GM23338 (cell line): ENCODE measurements around the gene CCDC106. TPM values are rescaled to one million over a fixed set of nuclear protein-coding genes. Genes with fewer than 3 reads are reported as not detected.

Experiments used
- ATAC-seq: fragments of 200-7000 bp; cut with Tn5 transposase; 3 replicates; pipeline ENCODE4 v1.9.1; 2020
- DNase-seq: peaks from one replicate; pipeline ENCODE4 v3.0.0-alpha.2; 2015; ENCODE audit warnings: low spot score
- H2AFZ ChIP-seq: fragments of 200-600 bp; sonication (generic); 2 replicates; pipeline ENCODE4 v1.8.0; 2016; ENCODE audit warnings: antibody characterized with exemption, mild to moderate bottlenecking, moderate library complexity
- H3F3A ChIP-seq: fragments of 200-600 bp; sonication (generic); replicated peaks from 2 replicates; pipeline ENCODE4 v1.8.0; 2017; ENCODE audit warnings: antibody characterized with exemption, mixed run types, low read depth
- H3K27ac ChIP-seq: fragments of 200-600 bp; sonication (generic); 2 replicates; pipeline ENCODE4 v1.6.1; 2016; ENCODE audit warnings: low read depth
- H3K27me3 ChIP-seq: fragments of 200-600 bp; sonication (generic); 2 replicates; pipeline ENCODE4 v1.8.0; 2016; ENCODE audit warnings: mild to moderate bottlenecking, mixed run types, moderate library complexity; ENCODE audit not compliant: insufficient read depth
- H3K36me3 ChIP-seq: fragments of 200-600 bp; sonication (generic); 2 replicates; pipeline ENCODE4 v1.8.0; 2016; ENCODE audit warnings: mild to moderate bottlenecking; ENCODE audit not compliant: insufficient read depth
- H3K4me1 ChIP-seq: fragments of 200-600 bp; sonication (generic); 2 replicates; pipeline ENCODE4 v1.8.0; 2016; ENCODE audit warnings: mild to moderate bottlenecking, moderate library complexity; ENCODE audit not compliant: insufficient read depth
- H3K4me2 ChIP-seq: fragments of 200-600 bp; sonication (generic); 2 replicates; pipeline ENCODE4 v1.7.1; 2017; ENCODE audit warnings: mixed run types
- H3K4me3 ChIP-seq: fragments of 200-600 bp; sonication (generic); 2 replicates; pipeline ENCODE4 v1.6.1; 2016; ENCODE audit warnings: mixed run types
- H3K79me2 ChIP-seq: fragments of 200-600 bp; sonication (generic); replicated peaks from 2 replicates; pipeline ENCODE4 v1.8.0; 2017; ENCODE audit warnings: mild to moderate bottlenecking; ENCODE audit not compliant: insufficient read depth
- H3K9me2 ChIP-seq: fragments of 200-600 bp; sonication (generic); 2 replicates; pipeline ENCODE4 v1.8.0; 2017; ENCODE audit not compliant: insufficient read depth
- H4K20me1 ChIP-seq: fragments of 200-600 bp; sonication (generic); replicated peaks from 2 replicates; pipeline ENCODE4 v1.8.0; 2017; ENCODE audit warnings: mild to moderate bottlenecking; ENCODE audit not compliant: insufficient read depth
- H3K27ac Mint-ChIP-seq: 2 replicates; pipeline ENCODE4 v1.8.0; 2020; ENCODE audit warnings: inconsistent platforms, mild to moderate bottlenecking, moderate library complexity, mixed read lengths
- H3K27me3 Mint-ChIP-seq: 3 replicates; pipeline ENCODE4 v1.8.0; 2022; ENCODE audit warnings: low read depth, mild to moderate bottlenecking, moderate library complexity, mixed read lengths, inconsistent platforms; ENCODE audit not compliant: insufficient read depth, poor library complexity
- H3K36me3 Mint-ChIP-seq: 3 replicates; pipeline ENCODE4 v1.8.0; 2021; ENCODE audit warnings: low read depth, mild to moderate bottlenecking, inconsistent platforms, moderate library complexity, mixed read lengths
- H3K4me1 Mint-ChIP-seq: 3 replicates; pipeline ENCODE4 v1.8.0; 2020; ENCODE audit warnings: mild to moderate bottlenecking, inconsistent platforms, mixed read lengths
- H3K4me3 Mint-ChIP-seq: 3 replicates; pipeline ENCODE4 v1.8.0; 2021; ENCODE audit warnings: moderate library complexity, mild to moderate bottlenecking, inconsistent platforms, mixed read lengths
- H3K9me3 Mint-ChIP-seq: 3 replicates; pipeline ENCODE4 v1.8.0; 2020; ENCODE audit warnings: moderate library complexity, mild to moderate bottlenecking, inconsistent platforms, mixed read lengths
- CREB1 ChIP-seq: fragments of 250-450 bp; sonication (Bioruptor Pico); IDR thresholded peaks from 2 replicates; pipeline ENCODE4 v1.5.0; 2020; ENCODE audit warnings: low read depth, mild to moderate bottlenecking, moderate library complexity
- EZH2phosphoT487 ChIP-seq: fragments of 200-600 bp; sonication (generic); IDR thresholded peaks from one replicate; pipeline ENCODE4 v1.8.1; 2018; ENCODE audit warnings: antibody characterized with exemption; ENCODE audit not compliant: unreplicated experiment
- JUNB ChIP-seq: IDR thresholded peaks from one replicate; pipeline ENCODE4 v1.6.1; 2016; ENCODE audit warnings: antibody characterized with exemption; ENCODE audit not compliant: unreplicated experiment
- STAT1 ChIP-seq: IDR thresholded peaks from one replicate; pipeline ENCODE4 v1.6.1; 2016; ENCODE audit warnings: antibody characterized with exemption; ENCODE audit not compliant: unreplicated experiment
- ZNF331 ChIP-seq: fragments of 250-450 bp; sonication (Bioruptor Pico); IDR thresholded peaks from 2 replicates; pipeline ENCODE4 v1.5.0; 2020; ENCODE audit warnings: low read depth, mild to moderate bottlenecking, moderate library complexity
- polyA plus RNA-seq: library from polyadenylated mRNA; unstranded; fragments of >200 nt; fragmentation: Nextera tagmentation; extraction: Ambion mirVana; gene quantifications from 2 replicates; pipeline ENCODE4 v1.2.1, GENCODE V29; 2016
- total RNA-seq: library from RNA; depleted of rRNA; stranded (reverse); fragments of >200 nt; shearing (Covaris generic); gene quantifications from 2 replicates; pipeline ENCODE4 v1.2.3, GENCODE V29; 2014
- TF ChIP-seq, protein P1 (sequence below), 2 experiments: fragments of 200-600 bp in 1 of 2; sonication (generic) in 1 of 2; conservative IDR thresholded peaks; 2 replicates each; pipeline versions ENCODE4 v1.5.1 to v1.6.1; 2016 to 2017; ENCODE audit warnings: antibody characterized with exemption in 2 of 2, low read depth in 2 of 2, mild to moderate bottlenecking in 2 of 2, moderate library complexity in 1 of 2
- TF ChIP-seq, protein P2 (sequence below): IDR thresholded peaks from one replicate; pipeline ENCODE4 v1.6.1; 2018; ENCODE audit warnings: antibody characterized with exemption; ENCODE audit not compliant: unreplicated experiment

CCDC106 gene
- total and polyA plus RNA-seq, 2 experiments from 2014 or later: 12.0 to 17.6 TPM

DNA sequence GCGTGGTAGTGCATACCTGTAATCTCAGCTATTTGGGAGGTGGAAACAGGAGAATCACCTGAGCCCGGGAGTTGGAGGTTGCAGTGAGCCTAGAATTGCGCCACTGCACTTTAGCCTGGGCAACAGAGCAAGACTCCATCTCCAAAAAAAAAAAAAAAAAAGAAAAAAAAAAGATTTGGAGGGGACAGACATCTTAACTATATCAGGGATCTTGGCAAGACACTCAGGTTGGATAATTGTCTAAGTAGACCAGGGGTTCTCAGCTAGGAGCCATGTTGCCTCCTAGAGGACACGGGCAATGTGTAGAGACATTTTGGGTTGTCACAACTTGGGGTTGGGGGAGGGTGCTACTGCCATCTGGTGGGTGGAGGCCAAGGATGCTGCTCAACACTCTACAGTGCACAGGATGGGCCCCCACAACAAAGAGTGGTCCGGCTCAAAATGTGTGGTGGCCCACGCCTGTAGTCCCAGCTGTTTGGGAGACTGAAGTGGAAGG, 9.1 kb upstream of the CCDC106 start:
- peak overlapping the region; percentile 53; the same call in 2 of the 3 replicates for H3K4me3 Mint-ChIP-seq
- H3K9me3 Mint-ChIP-seq: peaks cover 11% of the 10 kb centered on the region
- H3K27me3 Mint-ChIP-seq: peaks cover 34% of the 10 kb centered on the region
- no peak overlapping the region for H2AFZ ChIP-seq
- H3K4me2 ChIP-seq: no peak overlapping the region
- H3K27ac ChIP-seq: no peak overlapping the region
- H3K36me3 Mint-ChIP-seq: peaks cover 23% of the 10 kb centered on the region
- H3K4me1 ChIP-seq: peaks cover 9% of the 10 kb centered on the region
- H3K36me3 ChIP-seq: no peaks in the 10 kb centered on the region
- DNase-seq (peak; percentile 81), ATAC-seq (peak; percentile 0; the same call in 1 of the 3 replicates)
- peaks cover 30% of the 10 kb centered on the region for H3K4me1 Mint-ChIP-seq
- peaks cover 3% of the 10 kb centered on the region; the same call in 1 of the 2 replicates for H3K9me2 ChIP-seq
- no peaks in the 10 kb centered on the region for H3K27me3 ChIP-seq
- peak overlapping the region; percentile 50; the same call in 1 of the 2 replicates for H3K27ac Mint-ChIP-seq
- peaks cover 5% of the 10 kb centered on the region; the same call in 1 of the 2 replicates for H4K20me1 ChIP-seq
- H3K79me2 ChIP-seq: peaks cover 23% of the 10 kb centered on the region
- H3K4me3 ChIP-seq: no peak overlapping the region
- TF ChIP-seq ZNF331: no peak
- TF ChIP-seq EZH2phosphoT487: no peak
- TF ChIP-seq, protein P1, sequence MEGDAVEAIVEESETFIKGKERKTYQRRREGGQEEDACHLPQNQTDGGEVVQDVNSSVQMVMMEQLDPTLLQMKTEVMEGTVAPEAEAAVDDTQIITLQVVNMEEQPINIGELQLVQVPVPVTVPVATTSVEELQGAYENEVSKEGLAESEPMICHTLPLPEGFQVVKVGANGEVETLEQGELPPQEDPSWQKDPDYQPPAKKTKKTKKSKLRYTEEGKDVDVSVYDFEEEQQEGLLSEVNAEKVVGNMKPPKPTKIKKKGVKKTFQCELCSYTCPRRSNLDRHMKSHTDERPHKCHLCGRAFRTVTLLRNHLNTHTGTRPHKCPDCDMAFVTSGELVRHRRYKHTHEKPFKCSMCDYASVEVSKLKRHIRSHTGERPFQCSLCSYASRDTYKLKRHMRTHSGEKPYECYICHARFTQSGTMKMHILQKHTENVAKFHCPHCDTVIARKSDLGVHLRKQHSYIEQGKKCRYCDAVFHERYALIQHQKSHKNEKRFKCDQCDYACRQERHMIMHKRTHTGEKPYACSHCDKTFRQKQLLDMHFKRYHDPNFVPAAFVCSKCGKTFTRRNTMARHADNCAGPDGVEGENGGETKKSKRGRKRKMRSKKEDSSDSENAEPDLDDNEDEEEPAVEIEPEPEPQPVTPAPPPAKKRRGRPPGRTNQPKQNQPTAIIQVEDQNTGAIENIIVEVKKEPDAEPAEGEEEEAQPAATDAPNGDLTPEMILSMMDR (conservative IDR thresholded peaks at IDR 0.05; ENCODE audit: low read depth in 2 of 2): peak; percentile 66 to 73
- TF ChIP-seq, protein P2, sequence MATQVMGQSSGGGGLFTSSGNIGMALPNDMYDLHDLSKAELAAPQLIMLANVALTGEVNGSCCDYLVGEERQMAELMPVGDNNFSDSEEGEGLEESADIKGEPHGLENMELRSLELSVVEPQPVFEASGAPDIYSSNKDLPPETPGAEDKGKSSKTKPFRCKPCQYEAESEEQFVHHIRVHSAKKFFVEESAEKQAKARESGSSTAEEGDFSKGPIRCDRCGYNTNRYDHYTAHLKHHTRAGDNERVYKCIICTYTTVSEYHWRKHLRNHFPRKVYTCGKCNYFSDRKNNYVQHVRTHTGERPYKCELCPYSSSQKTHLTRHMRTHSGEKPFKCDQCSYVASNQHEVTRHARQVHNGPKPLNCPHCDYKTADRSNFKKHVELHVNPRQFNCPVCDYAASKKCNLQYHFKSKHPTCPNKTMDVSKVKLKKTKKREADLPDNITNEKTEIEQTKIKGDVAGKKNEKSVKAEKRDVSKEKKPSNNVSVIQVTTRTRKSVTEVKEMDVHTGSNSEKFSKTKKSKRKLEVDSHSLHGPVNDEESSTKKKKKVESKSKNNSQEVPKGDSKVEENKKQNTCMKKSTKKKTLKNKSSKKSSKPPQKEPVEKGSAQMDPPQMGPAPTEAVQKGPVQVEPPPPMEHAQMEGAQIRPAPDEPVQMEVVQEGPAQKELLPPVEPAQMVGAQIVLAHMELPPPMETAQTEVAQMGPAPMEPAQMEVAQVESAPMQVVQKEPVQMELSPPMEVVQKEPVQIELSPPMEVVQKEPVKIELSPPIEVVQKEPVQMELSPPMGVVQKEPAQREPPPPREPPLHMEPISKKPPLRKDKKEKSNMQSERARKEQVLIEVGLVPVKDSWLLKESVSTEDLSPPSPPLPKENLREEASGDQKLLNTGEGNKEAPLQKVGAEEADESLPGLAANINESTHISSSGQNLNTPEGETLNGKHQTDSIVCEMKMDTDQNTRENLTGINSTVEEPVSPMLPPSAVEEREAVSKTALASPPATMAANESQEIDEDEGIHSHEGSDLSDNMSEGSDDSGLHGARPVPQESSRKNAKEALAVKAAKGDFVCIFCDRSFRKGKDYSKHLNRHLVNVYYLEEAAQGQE: no peak
- H3F3A ChIP-seq: peaks cover 22% of the 10 kb centered on the region

DNA sequence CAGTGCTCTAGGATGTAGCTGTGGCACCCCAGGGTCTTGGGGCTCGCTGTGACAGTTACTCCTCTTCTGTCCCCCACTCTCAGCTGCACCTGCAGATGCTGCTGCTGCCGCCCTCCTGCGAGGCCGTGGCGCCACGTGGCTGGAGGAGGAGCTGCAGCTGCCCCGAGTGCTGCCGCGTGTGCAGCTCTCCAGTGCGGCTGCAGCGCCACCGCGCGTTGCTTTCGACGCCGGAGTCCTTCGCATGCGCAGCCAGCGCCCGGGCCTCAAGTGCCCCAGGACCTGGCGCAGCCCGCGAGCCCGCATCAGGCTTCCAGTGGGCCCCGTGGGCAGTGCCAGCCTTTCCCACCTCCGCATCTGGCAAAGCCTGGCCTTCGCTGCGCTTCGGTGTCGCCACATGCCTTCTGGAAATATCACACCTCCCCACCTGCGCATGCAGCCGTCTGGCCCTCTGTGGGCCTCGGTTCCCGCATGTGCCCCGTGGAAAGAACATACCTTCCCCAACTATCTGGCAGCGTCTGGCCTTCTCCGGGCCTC, 7.9 kb upstream of the CCDC106 start:
- Histone ChIP-seq H3K27me3 (no peaks in the 10 kb centered on the region), H3K9me2 (0 out of 2 replicates have a peak, but pooled peaks cover 3% of the 10 kb centered on the region), H3K36me3 (no peaks in the 10 kb centered on the region), H3F3A (peaks cover 23% of the 10 kb centered on the region), H3K79me2 (peaks cover 34% of the 10 kb centered on the region), H2AFZ (peak overlapping the region; percentile 66; the same call in 1 of the 2 replicates), H3K27ac (peak overlapping the region; percentile 72), H3K4me2 (peak overlapping the region; percentile 96), H4K20me1 (peaks cover 5% of the 10 kb centered on the region; the same call in 1 of the 2 replicates), H3K4me3 (peak overlapping the region; percentile 89), H3K4me1 (peaks cover 9% of the 10 kb centered on the region)
- Mint-ChIP-seq H3K4me1 (peaks cover 28% of the 10 kb centered on the region), H3K9me3 (peaks cover 8% of the 10 kb centered on the region), H3K27me3 (peaks cover 36% of the 10 kb centered on the region), H3K27ac (peak overlapping the region; percentile 84), H3K4me3 (peak overlapping the region; percentile 79), H3K36me3 (peaks cover 32% of the 10 kb centered on the region)
- ATAC-seq (peak; percentile 11), DNase-seq (peak; percentile 75)
- TF ChIP-seq, protein P1 (conservative IDR thresholded peaks at IDR 0.05; ENCODE audit: low read depth in 2 of 2): peak; percentile 7 to 54; a peak in 2 of 4 replicates
- TF ChIP-seq CREB1 (CRISPR knock-in tag) (no peak), STAT1 (no peak), JUNB (no peak)
